GM23248 (cell line): Measurements from ENCODE around the gene DARS1.

Experiments
- EZH2 ChIP-seq: fragments of 200-600 bp; sonication (generic); IDR thresholded peaks from 2 replicates; pipeline ENCODE4 v1.6.1; 2018; ENCODE audit warnings: antibody characterized with exemption, mild to moderate bottlenecking; ENCODE audit not compliant: insufficient read depth, poor library complexity, severe bottlenecking
- EZH2phosphoT487 ChIP-seq: fragments of 200-600 bp; sonication (generic); IDR thresholded peaks from 2 replicates; pipeline ENCODE4 v1.6.1; 2018; ENCODE audit warnings: antibody characterized with exemption, moderate library complexity, mild to moderate bottlenecking, low read depth; ENCODE audit not compliant: insufficient read depth

DNA sequence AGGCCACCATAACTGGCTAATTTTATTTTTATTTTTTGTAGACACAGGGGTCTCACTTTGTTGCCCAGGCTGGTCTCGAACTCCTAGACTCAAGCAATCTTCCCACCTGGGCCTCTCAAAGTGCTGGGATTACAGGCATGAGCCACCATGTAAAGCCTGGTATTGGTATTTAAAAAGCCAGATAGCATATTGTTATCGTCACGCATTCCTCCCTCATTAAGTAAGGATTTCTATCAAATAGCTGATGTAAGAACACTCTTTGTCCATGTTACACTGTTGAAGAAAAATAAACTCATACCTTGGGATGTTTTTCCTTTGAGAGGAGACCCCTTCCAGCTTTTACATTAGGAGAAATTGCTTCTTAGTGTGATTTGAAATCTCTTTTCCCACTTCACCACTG is 39.2 kb upstream of the DARS1 start:
- TF ChIP-seq EZH2 = no peak
- no peak for TF ChIP-seq EZH2phosphoT487
